ENCODE measurements around the gene RELT.

GRCh38 chr11:73386546-73386945 lies 10.3 kb downstream of the RELT start:
- TF ChIP-seq CTCF (IDR thresholded peaks at IDR 0.05) (no peak), POLR2A (IDR thresholded peaks at IDR 0.05) (no peak)

All from testis (tissue), 2 donors.